NT2/D1 (cell line): ENCODE measurements around the gene TLE1.

ENCODE experiments used
- DNase-seq: peaks from one replicate; pipeline ENCODE4 v3.0.0-alpha.2; 2011; ENCODE audit warnings: low read depth, low spot score
- H3K27me3 ChIP-seq: 2 replicates; pipeline ENCODE4 v1.6.0; 2011; ENCODE audit warnings: mild to moderate bottlenecking; ENCODE audit not compliant: insufficient read length, insufficient read depth
- H3K36me3 ChIP-seq: 2 replicates; pipeline ENCODE4 v1.6.1; 2011; ENCODE audit warnings: mild to moderate bottlenecking, low read length, mixed read lengths; ENCODE audit not compliant: insufficient read depth, insufficient read length
- H3K4me1 ChIP-seq: 2 replicates; pipeline ENCODE4 v1.5.1; 2011; ENCODE audit not compliant: insufficient read depth, insufficient read length
- H3K4me3 ChIP-seq: 2 replicates; pipeline ENCODE4 v1.5.1; 2011; ENCODE audit warnings: low read depth; ENCODE audit not compliant: insufficient read length
- H3K9ac ChIP-seq: 2 replicates; pipeline ENCODE4 v1.6.0; 2011; ENCODE audit warnings: low read depth; ENCODE audit not compliant: insufficient read length
- H3K9me3 ChIP-seq: 2 replicates; pipeline ENCODE4 v1.5.1; 2011; ENCODE audit warnings: mild to moderate bottlenecking, low read length; ENCODE audit not compliant: insufficient read depth
- SUZ12 ChIP-seq: IDR thresholded peaks from 2 replicates; pipeline ENCODE4 v1.6.1; 2011; ENCODE audit not compliant: insufficient read length, insufficient read depth; ENCODE audit errors: extremely low read depth
- YY1 ChIP-seq: IDR thresholded peaks from 2 replicates; pipeline ENCODE4 v1.6.1; 2011; ENCODE audit not compliant: insufficient read length, insufficient read depth
- ZNF274 ChIP-seq: IDR thresholded peaks from 2 replicates; pipeline ENCODE4 v1.6.1; 2011; ENCODE audit warnings: mild to moderate bottlenecking, low read depth, low read length

Gene TLE1

GRCh38 chr9:81634915-81635516 lies 54.3 kb downstream of the TLE1 start:
- no peaks in the 10 kb centered on the region for H3K4me1 ChIP-seq
- DNase-seq = no peak
- H3K27me3 ChIP-seq = no peaks in the 10 kb centered on the region
- TF ChIP-seq SUZ12 = no peak
- TF ChIP-seq ZNF274 = no peak
- TF ChIP-seq YY1 = no peak
- H3K9ac ChIP-seq = no peak overlapping the region
- peaks cover 23% of the 10 kb centered on the region for H3K36me3 ChIP-seq
- H3K9me3 ChIP-seq = no peaks in the 10 kb centered on the region
- H3K4me3 ChIP-seq = no peak overlapping the region

GRCh38 chr9:81633952-81634854 lies 55.1 kb downstream of the TLE1 start:
- Histone ChIP-seq H3K36me3 (peaks cover 23% of the 10 kb centered on the region), H3K4me3 (no peak overlapping the region), H3K9me3 (no peaks in the 10 kb centered on the region), H3K27me3 (no peaks in the 10 kb centered on the region), H3K9ac (no peak overlapping the region), H3K4me1 (no peaks in the 10 kb centered on the region)
- DNase-seq = no peak
- TF ChIP-seq YY1 = no peak
- TF ChIP-seq ZNF274 = no peak
- TF ChIP-seq SUZ12 = no peak

- Histone ChIP-seq H3K36me3 (peaks cover 18% of the 10 kb centered on the region), H3K4me1 (no peaks in the 10 kb centered on the region), H3K9ac (no peak overlapping the region), H3K27me3 (no peaks in the 10 kb centered on the region), H3K9me3 (no peaks in the 10 kb centered on the region), H3K4me3 (no peak overlapping the region)
- TF ChIP-seq SUZ12 = no peak
- TF ChIP-seq ZNF274 = no peak
- no peak for TF ChIP-seq YY1
- DNase-seq = no peak
These were observed 56.7 kb downstream of the TLE1 start for GRCh38 chr9:81632599-81632998.

- TF ChIP-seq SUZ12 (no peak), ZNF274 (no peak), YY1 (no peak)
- no peak for DNase-seq
- no peak overlapping the region for H3K9ac ChIP-seq
- H3K27me3 ChIP-seq = no peaks in the 10 kb centered on the region
- H3K4me1 ChIP-seq = no peaks in the 10 kb centered on the region
- peaks cover 18% of the 10 kb centered on the region for H3K36me3 ChIP-seq
- H3K9me3 ChIP-seq = no peaks in the 10 kb centered on the region
- no peak overlapping the region for H3K4me3 ChIP-seq
These were observed 58.1 kb downstream of the TLE1 start for GRCh38 chr9:81631218-81631745.

GRCh38 chr9:81629440-81629839 lies 59.9 kb downstream of the TLE1 start:
- Histone ChIP-seq H3K4me1 (no peaks in the 10 kb centered on the region), H3K36me3 (peaks cover 15% of the 10 kb centered on the region), H3K9me3 (no peaks in the 10 kb centered on the region), H3K27me3 (no peaks in the 10 kb centered on the region), H3K4me3 (no peak overlapping the region), H3K9ac (no peak overlapping the region)
- DNase-seq = no peak
- TF ChIP-seq SUZ12 (no peak), ZNF274 (no peak), YY1 (no peak)

- Histone ChIP-seq H3K9me3 (no peaks in the 10 kb centered on the region), H3K4me3 (no peak overlapping the region), H3K36me3 (peaks cover 12% of the 10 kb centered on the region), H3K27me3 (no peaks in the 10 kb centered on the region), H3K4me1 (no peaks in the 10 kb centered on the region), H3K9ac (no peak overlapping the region)
- no peak for TF ChIP-seq SUZ12
- no peak for TF ChIP-seq YY1
- TF ChIP-seq ZNF274 = no peak
- no peak for DNase-seq
These were observed 60.5 kb downstream of the TLE1 start for GRCh38 chr9:81628897-81629296.

- TF ChIP-seq ZNF274 = no peak
- TF ChIP-seq YY1 = no peak
- no peak for TF ChIP-seq SUZ12
- Histone ChIP-seq H3K4me3 (no peak overlapping the region), H3K27me3 (no peaks in the 10 kb centered on the region)
These were observed 61.9 kb downstream of the TLE1 start for GRCh38 chr9:81627481-81627880.

More at GRCh38 chr9:81627481-81627880, 61.9 kb downstream of the TLE1 start:
- Histone ChIP-seq H3K4me1 (peaks cover 3% of the 10 kb centered on the region), H3K9me3 (no peaks in the 10 kb centered on the region), H3K36me3 (peaks cover 5% of the 10 kb centered on the region), H3K9ac (no peak overlapping the region)
- DNase-seq = no peak
